Non-pigmented ciliary epithelial cell (primary cell): ENCODE data around the gene ATF6.

Experiments used
- DNase-seq: peaks from one replicate; pipeline ENCODE4 v3.0.0-alpha.2; 2010; ENCODE audit warnings: low read depth

ATF6 gene

DNA sequence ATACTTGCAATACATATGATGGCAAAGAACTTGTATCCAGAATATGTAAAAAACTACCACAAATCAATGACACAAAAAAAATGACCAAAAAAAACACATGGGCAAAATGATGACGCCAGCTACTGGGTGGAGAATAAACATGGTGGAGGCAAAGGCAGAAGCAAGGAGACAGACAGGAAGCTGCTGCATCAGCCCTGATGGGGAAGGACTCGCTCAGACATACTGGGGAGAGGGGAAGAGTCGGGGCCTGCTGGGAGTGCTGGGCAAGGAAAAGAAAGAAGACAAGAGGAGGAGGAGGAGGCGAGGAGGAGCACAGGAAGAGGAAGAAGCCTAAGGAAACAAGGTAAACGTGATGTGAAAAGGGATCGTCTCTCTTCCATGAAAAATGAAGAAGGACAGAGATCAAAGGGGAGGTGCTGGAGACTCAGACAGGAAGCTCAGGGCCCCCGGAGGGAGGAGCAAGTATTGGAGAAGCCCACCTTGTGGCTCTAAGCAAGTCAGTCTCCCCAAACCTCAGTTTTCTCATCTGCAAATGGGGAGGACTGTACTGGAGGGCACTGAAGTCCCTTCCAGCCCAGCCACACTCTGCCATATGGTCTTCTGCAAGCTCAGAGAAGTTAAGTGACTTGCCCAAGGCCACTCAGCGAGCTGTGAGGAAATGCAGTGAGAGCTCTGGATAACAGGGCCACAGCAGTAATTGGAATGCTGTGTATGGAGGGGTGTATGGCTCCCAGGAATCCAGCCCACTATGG is 233.4 kb downstream of the ATF6 start:
- DNase-seq, result no peak

DNA sequence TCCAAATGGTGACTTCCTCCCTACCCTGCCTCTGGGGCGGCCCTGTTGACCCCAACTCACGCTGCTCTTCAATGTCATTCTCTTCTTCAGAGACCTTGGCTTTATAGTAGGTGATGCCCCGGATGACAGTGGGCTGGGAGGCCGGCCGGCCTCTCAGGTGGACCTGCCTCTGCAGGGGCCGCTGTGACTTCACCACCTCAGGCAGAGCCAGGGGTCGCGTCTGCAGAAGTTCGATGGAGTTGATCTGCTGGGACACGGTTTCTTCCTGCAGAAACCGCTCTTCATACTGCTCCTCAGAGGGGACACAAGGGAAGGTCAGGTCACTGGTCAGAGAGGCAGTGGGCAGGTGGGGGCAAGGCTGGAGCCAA is 233.9 kb downstream of the ATF6 start:
- no peak for DNase-seq

DNA sequence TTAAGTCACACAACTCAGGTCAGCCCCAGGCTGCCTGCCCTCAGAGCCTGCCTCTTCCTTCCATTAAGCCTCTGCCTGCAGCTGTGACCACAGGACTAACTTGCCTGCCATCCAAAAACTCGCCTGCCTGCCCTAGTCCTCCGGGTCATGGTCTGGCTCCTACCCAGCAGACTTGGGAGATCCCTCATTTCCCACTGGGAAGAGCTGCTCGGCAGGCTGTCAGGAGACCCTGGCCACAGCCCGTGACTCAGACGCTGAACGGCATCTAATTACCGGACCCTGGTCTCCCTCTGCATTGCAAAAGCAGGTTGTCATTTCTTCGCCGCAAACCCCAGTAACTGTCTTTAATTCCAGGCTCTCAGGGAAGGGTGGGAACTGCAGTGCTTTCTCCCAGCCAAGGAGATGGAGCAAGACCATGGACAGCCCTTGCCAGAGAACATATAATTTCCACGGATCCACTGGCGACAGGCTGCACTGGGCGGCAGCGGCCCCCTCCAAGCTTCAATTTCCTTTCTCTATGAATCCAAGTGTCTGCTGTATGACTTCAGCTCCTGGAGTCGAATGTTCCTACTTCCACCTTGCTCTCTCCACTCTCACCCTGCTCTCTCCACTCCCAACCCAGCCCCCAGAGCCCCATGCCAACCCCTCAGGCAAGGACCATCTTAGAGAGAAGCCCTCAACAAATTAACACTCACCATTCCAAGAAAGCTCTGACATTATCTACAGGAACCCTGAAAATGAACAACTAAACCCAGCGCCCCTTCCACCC is 237.1 kb downstream of the ATF6 start:
- DNase-seq, result peak; percentile 76

DNA sequence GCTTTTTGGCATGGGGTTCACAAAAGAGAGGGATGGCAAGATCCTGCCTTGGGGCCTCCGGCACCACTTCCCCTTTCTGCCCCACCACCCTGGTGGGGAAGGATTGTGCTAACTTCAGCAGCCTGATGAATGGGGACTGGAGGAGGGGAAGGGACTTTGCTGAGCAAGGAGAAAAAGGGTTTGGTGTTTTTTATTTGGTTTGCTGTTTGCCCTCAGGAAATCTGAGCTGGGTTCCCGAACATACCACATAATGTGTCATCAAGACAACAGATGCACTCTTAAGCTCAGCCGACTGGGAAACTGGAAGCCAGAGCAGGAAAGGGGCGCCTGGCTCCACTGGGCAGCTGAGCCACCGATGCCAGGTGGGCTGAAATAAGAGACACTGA is 237.7 kb downstream of the ATF6 start:
- DNase-seq, result peak; percentile 76

DNA sequence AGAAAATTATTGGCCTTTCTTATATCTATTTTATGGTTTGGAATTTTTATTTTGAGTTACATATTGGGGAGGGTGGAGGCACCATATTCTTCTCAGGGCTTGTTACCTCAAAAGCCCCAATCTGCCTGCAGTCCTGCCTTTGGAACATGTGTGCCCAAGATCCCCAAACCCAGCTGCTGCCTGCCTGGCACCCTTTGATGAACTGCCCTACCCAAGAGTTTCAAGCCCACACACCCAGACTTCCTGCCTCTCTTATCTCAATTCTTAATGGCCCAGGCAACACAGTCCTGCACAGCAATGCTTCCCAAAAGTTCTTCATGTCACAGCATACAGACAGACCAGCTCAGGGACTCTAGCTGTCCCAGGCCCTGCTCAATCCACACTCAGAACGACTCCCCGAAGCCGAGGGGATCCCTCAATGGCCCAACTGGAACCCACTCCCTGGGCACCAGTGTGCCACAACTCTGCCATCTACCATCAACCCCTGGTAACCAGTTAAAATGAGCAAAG is 238.4 kb downstream of the ATF6 start:
- no peak for DNase-seq

DNA sequence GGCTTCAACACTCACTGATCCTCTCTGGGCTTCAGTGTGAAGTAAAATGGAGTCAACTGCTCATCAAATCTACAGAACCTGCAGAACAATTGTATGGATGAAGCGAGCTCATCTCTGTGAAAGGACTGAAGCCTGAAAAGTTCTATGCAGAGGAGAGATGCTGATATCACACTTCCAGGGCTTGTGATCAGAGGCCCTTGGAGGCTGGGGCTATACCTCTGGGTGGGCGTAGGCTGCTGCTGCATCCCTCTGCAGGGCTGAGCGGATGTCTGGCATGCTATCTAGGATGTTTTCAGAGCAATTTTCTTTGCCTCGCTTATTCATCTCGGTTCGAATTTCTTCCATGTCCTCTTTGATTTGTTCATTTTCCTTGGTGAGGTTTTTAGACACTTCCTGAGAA is 240.0 kb downstream of the ATF6 start:
- no peak for DNase-seq

DNA sequence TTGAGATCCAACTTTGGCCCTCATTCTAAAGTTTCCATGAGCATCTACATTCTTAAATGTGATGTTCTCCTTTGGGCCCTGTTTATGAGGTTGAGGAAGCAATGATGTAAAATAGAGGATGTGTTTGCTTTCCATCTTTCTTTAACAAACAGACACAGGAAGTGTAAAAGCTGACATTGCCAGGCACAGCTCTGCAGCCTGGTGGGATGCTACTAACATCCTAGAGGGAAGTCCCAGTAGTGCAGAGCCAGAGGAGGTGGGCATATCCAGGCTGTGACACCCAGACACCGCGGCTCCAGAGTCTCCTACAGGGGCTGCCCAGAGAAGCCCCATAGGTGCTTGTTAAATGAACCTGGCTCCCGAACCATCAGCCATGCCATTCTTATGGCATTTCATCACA is 241.3 kb downstream of the ATF6 start:
- no peak for DNase-seq

DNA sequence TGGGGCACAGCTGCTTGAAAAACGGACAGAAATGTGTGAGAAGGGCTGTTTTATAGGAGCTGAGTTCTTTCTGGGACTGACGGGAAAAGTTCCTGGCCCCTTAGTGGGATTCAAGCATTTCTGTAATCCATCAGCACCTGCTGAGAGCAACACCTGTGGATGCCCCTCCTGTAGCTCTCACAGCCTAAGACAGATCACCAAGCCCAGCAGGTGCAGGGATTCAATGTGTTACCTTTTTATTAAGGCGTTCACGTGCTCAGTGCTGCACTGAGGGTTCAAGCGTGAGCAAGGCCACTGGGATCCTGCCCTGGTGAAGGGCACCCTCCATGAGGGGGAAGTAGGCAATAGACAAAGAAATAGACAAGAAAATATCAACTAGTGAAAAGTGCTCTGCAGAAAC is 242.7 kb downstream of the ATF6 start:
- no peak for DNase-seq

DNA sequence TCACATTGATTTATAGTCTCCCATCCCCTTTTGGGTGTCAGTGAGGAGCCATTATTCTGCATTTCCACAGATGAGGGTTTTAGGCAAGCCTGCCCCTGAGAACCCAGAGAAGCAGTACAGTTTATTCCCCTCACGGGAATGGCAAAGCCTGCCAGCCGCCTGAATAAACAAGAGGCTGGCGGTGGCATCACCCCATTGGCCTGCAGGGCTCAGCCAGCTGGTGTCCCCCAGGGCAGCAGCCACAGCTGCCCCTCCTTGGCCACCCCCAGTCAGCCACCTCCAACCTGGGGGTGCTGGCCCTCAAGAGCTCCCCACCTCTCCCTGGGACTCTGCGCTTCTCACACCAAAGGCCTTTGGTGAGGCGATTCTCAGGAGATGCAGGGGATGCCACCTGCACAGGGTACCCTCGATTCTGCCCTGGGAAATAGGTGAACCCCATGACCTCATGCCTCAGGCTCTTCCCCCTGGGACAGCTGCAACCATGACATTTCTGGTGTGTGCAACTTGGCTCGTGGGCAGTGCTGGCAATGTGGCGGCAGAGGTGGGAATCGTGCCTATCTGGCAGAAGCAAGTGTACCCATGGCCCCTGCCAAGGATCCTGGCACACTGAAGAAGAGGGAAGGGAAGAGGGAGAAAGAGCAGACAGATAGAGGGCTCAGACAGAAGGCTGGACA is 243.5 kb downstream of the ATF6 start:
- DNase-seq, result no peak

DNA sequence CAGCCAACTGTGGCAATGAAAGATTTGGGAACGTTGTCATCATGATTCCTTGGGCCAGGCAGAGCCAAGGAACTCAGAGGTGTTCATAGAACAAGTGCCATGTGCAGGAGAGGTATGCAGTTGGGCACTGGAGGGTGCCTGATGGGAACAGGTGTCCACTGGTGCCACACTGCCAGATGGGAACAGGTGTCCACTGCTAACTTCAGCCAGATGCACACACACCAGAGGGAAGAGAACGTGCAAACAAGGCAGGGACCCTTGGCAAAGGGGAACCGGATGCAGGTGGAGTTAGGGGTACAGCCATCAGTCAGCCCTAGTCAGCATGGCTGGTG is 244.0 kb downstream of the ATF6 start:
- no peak for DNase-seq

DNA sequence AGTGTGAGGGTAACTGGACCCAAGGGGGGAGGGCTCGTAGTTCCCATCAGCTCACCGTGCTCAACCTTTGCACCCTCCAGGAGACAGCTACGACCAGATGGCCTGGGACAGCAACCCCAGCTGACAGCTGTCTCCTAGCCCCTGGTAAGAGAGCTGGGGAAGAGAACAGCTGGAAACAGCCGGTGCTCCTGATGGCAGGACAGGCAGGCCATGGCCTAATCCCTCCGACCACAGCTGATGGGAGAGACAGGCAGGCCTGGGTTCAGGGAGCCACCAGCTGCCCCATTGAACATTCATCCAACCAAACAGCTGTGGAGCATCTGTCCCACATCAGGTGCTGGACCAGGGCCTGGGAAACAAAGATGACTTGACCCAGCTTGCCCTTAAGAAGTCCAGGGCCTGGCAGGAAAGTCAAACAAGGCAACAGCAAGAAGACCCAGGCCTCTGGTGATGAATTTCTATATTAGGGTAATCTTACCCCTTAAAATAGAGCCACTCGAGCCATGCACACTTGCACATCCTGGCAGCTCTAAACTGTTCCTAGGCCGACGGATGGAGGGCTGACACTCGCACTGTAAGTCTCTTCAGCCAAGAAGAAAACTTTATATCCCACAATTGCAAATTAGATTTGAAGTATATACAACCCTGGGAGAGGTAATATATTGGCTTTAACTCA is 245.4 kb downstream of the ATF6 start:
- DNase-seq, result no peak

DNA sequence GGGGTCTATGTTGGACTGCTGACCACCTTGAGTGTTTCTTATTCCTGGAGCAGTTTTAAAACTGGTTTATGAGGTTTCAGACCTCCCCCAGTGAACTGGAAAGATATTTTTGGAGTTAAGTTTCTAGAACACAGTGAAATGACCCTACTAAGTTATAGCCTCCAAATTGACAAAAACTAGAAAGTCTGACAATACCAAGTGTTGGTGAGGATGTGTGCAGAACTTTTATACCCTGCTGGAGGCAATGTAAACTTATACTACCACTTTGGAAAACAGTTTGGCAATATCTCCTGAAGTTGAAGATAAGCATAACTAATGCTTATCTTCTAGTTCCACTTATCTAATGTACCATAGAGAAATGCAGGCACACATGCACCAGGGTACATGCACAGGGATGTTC is 247.2 kb downstream of the ATF6 start:
- no peak for DNase-seq
